Muscle layer of duodenum (tissue), 2 donors: Measurements from ENCODE around the gene OTOR.

ENCODE experiments used
- H3K27ac ChIP-seq: one replicate; pipeline ENCODE4 v1.7.0; 2013; ENCODE audit warnings: mild to moderate bottlenecking, low read length
- H3K27me3 ChIP-seq: one replicate; pipeline ENCODE4 v1.7.0; 2013; ENCODE audit warnings: low read depth, mild to moderate bottlenecking, control low read depth, low read length
- H3K36me3 ChIP-seq, 2 donors: one replicate each; pipeline ENCODE4 v1.7.0; 2013; ENCODE audit warnings: low read length in 2 of 2, control low read depth in 1 of 2, mild to moderate bottlenecking in 1 of 2; ENCODE audit not compliant: insufficient read depth in 2 of 2, control insufficient read depth in 1 of 2
- H3K4me1 ChIP-seq, 2 donors: one replicate each; pipeline ENCODE4 v1.7.0; 2013; ENCODE audit warnings: low read length in 2 of 2, mild to moderate bottlenecking in 2 of 2, control low read depth in 1 of 2, moderate library complexity in 1 of 2; ENCODE audit not compliant: insufficient read depth in 2 of 2, control insufficient read depth in 1 of 2
- H3K4me3 ChIP-seq, 2 donors: one replicate each; pipeline ENCODE4 v1.7.0; 2013; ENCODE audit warnings: low read length in 2 of 2, low read depth in 1 of 2, mild to moderate bottlenecking in 1 of 2
- H3K9me3 ChIP-seq, 2 donors: one replicate each; pipeline ENCODE4 v1.7.0; 2013; ENCODE audit warnings: low read length in 2 of 2, control low read depth in 1 of 2, mild to moderate bottlenecking in 1 of 2; ENCODE audit not compliant: control insufficient read depth in 1 of 2
- donor health status: healthy.

The OTOR gene, protein sequence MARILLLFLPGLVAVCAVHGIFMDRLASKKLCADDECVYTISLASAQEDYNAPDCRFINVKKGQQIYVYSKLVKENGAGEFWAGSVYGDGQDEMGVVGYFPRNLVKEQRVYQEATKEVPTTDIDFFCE

DNA sequence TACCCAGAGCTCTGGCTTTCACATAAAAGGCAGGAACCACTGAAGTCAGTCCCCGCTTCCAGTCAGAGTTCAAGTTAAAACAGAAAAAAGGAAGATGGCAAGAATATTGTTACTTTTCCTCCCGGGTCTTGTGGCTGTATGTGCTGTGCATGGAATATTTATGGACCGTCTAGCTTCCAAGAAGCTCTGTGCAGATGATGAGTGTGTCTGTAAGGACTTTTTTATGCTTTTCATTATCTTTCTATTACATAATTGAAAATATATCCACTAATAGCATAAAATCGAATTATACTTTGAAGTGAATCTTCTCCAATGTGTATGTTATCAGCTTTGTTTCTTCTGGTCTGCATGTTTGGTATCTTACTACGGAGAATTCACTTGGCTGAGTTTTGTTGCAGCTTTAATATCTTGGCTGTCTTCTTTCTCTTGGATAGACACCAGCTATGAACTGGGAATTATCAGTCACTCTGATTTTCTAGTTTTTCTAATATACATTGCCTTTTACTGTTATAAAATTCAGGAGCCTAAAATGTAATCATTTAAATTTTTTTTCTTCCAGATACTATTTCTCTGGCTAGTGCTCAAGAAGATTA lies at the start of gene OTOR:
Gene OTOR, plus strand, starts transcription at position 51 of the 593 bp plus-strand sequence. Its CDS starts 44 bp downstream, at position 95.
- no peak within 1 kb of the TSS for H3K4me3 ChIP-seq
- no peaks in the 10 kb centered on the region for H3K27me3 ChIP-seq
- H3K27ac ChIP-seq: no peak within 1 kb of the TSS
- no peaks in the 10 kb centered on the region for H3K4me1 ChIP-seq
- H3K9me3 ChIP-seq: no peaks in the 10 kb centered on the region
- no peaks in the 10 kb centered on the region for H3K36me3 ChIP-seq

DNA sequence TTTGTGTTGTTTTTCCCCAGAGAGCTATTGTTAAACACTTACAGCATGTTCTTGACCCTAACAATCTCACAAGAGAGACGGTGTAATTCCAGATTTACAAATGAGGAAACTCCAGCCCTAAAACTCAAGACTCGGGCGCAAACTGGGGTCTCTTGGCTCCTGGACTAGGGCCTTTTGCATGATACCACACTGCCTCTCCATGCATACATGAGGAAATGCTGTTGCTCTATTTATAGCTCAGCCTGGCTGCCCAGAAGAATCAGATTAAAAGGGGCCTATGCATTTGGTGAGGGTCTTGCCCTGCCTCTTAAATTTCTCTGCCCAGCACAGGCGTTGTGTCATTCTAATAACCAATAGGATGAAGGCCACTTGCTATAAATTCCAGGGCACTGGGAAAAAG lies 48.9 kb upstream of the OTOR start:
- Histone ChIP-seq H3K36me3 (no peaks in the 10 kb centered on the region), H3K9me3 (no peaks in the 10 kb centered on the region), H3K27ac (no peak overlapping the region), H3K27me3 (no peaks in the 10 kb centered on the region), H3K4me1 (peaks cover 0 to 1% of the 10 kb centered on the region in 2 donors), H3K4me3 (no peak overlapping the region)

DNA sequence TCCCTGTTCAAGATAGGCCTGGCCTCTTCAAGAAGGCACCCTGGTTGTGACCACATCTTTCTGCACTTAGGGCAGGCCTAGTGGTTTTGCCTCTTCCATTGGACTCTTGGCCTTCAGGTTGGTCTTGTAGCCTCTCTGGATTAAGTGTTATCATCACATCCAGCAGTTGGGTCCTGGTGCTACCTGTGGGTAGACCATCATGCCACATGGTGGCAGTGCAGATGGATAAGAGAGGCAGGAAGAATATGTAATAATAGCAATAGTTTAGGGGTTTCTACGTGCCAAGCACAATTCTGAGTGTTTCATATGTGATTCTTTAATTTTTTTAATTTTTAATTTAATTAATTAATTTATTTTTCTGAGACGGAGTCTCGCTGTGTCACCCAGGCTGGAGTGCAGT lies 46.9 kb upstream of the OTOR start:
- no peaks in the 10 kb centered on the region for H3K9me3 ChIP-seq

DNA sequence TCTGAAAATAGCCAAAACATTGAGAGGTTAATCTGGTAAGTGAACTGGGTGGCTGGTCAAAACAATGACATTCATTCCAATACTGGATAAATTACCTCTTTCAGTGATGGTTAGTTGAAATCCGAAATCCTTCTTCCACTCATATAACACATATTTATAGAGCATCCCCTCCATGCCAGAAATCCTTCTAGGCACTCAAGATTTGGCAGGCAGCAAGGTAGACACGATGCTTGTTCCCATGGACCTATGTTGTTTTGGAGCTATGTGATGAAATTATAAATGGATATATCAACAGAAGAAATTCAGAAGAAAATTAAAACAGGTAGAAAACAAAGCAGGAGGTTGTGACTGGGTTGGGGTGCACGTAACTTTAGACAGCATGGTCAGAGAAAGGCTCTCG lies 44.6 kb upstream of the OTOR start:
- Histone ChIP-seq H3K36me3 (no peaks in the 10 kb centered on the region), H3K27ac (no peak overlapping the region), H3K27me3 (no peaks in the 10 kb centered on the region), H3K9me3 (no peaks in the 10 kb centered on the region), H3K4me1 (no peaks in the 10 kb centered on the region), H3K4me3 (no peak overlapping the region)

More for the DNA sequence above, 46.9 kb upstream of the OTOR start:
- Histone ChIP-seq H3K27ac (no peak overlapping the region), H3K4me1 (no peaks in the 10 kb centered on the region), H3K4me3 (no peak overlapping the region), H3K36me3 (no peaks in the 10 kb centered on the region), H3K27me3 (no peaks in the 10 kb centered on the region)

DNA sequence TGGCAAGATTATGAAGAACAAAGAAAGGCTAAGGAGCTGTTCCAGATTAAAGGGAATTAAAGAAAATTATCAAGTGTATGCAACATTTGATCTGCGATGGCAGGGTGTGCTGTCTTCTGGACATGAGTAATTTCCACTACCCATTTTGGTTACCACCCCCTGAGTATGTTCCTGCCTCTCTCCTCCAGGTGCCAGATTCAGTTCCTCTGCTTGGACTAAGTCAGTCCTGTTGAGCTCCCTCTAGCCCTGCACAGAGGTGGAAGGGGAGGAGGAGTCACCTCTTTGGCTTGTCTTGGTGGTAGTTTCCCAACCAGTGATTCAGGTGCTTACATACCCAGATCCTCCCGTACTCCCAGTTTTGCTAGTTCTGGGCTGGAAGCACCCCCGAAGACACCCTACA lies 40.5 kb upstream of the OTOR start:
- Histone ChIP-seq H3K27me3 (no peaks in the 10 kb centered on the region), H3K4me3 (no peak overlapping the region), H3K27ac (no peak overlapping the region), H3K36me3 (no peaks in the 10 kb centered on the region), H3K9me3 (no peaks in the 10 kb centered on the region), H3K4me1 (no peaks in the 10 kb centered on the region)

DNA sequence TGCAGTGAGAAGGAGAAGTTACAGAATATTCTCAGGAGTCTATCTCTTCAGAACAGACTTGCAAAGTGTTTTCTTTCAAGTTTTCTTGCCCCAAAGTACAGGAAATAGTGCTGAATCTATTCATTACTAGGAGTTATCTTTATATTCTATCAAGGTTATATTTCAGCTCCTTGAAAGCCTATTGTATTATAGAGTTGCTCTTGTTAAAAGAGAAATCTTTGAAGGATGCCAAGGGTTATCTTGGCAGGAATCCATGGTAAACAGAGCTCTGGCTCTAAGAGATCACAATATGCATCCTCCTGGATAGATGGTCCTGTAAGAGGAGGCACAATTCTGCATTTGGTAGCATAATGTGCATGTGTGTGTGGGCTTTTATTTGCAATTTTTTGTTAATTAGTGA lies 39.6 kb upstream of the OTOR start:
- no peaks in the 10 kb centered on the region for H3K4me1 ChIP-seq
- no peaks in the 10 kb centered on the region for H3K36me3 ChIP-seq
- H3K27me3 ChIP-seq: no peaks in the 10 kb centered on the region
- no peak overlapping the region for H3K4me3 ChIP-seq
- H3K27ac ChIP-seq: no peak overlapping the region
- no peaks in the 10 kb centered on the region for H3K9me3 ChIP-seq

DNA sequence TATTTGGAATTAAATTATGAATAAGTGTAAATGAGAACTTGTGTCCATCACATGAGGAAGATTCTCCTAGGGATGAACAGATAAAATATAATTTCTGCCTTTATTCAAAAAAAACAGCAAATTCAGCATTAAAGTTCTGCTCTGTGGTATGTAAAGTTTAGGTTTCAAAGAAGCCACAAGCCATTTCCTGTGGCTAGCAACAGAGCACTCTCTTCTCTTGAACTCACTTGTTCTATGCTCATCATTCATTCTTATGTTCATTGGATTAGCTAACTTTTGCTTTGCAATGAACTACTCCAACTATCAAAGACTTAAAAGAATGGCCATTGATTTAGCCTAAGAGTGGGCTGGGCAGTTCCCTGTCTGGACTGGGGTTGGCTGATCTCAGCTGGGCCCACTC lies 39.1 kb upstream of the OTOR start:
- Histone ChIP-seq H3K27ac (no peak overlapping the region), H3K9me3 (no peaks in the 10 kb centered on the region), H3K4me3 (no peak overlapping the region), H3K36me3 (no peaks in the 10 kb centered on the region), H3K27me3 (no peaks in the 10 kb centered on the region), H3K4me1 (no peaks in the 10 kb centered on the region)

DNA sequence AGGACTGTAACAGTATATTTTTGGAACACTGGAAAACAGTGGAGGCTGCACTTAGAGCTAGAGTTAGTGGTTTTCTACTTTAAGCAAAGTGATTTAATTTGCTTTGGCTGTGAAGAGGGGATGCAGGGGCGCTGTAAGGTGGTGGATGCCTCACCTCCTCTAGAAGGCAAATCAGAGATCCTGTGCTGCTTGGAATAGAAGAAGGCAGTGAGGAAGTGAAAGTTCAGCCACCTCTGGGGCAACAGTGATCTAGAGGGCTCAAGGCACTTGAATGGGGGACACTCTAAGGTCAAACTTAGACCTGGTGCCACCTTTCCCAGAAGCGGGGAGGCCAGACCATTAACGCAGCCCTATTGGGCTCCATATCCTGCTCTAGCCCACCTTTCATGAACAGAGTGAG lies 37.4 kb upstream of the OTOR start:
- no peaks in the 10 kb centered on the region for H3K4me1 ChIP-seq
- H3K36me3 ChIP-seq: no peaks in the 10 kb centered on the region
- no peak overlapping the region for H3K4me3 ChIP-seq
- H3K9me3 ChIP-seq: no peaks in the 10 kb centered on the region
- no peak overlapping the region for H3K27ac ChIP-seq
- no peaks in the 10 kb centered on the region for H3K27me3 ChIP-seq

DNA sequence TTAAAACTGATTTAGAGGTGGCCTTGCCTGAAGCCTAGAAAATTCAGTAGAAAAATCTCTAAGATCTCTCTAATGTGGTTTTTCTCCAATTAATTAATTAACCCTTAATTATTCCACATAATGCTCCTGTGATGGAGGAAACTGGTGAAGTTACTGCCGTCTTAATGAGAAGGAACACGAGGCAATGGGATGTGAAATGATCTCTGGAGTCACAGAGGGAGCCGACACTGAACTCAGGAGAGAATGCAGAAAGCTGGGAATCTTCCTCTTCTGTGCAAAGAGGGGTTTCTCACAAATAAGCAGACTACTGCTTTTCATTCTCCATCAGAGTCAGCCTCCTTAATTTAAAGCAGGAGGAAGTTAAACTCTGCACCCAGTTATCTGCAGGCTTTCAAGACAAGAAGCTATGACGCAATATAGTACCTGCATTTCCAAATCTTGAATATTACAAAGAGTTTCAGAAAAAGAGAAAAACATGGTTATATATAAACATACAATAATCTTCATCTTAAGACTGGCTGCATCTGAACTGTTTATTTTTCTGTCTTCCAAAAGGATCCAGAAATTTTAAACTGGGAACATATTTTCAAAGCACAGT lies 36.4 kb upstream of the OTOR start:
- no peaks in the 10 kb centered on the region for H3K4me1 ChIP-seq
- H3K27ac ChIP-seq: no peak overlapping the region
- no peak overlapping the region for H3K4me3 ChIP-seq

DNA sequence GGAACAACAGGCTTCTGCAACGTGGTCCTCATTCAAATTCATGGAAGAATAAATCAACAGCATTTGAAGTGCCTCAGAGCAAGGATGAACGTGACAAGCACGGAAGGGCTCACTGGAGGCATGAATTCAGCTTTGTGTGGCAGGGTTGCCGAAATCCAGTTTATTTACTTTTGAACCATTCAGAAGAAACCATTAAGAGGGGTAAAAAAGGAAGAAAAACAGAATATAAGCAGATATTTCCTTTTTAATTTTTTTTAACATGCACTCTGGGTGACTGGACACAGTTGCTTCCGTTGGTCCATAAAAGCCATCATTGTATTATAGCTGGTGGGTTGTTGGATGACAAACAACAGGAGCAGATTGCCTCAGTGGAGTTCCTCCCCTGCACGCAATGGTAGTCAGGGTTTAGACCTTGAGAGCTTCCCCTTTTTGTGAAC lies 35.6 kb upstream of the OTOR start:
- H3K4me3 ChIP-seq: no peak overlapping the region
- H3K9me3 ChIP-seq: no peaks in the 10 kb centered on the region
- H3K36me3 ChIP-seq: no peaks in the 10 kb centered on the region
- no peaks in the 10 kb centered on the region for H3K27me3 ChIP-seq
- no peak overlapping the region for H3K27ac ChIP-seq
- H3K4me1 ChIP-seq: no peaks in the 10 kb centered on the region

More for the DNA sequence above, 36.4 kb upstream of the OTOR start:
- H3K36me3 ChIP-seq: no peaks in the 10 kb centered on the region
- no peaks in the 10 kb centered on the region for H3K9me3 ChIP-seq
- H3K27me3 ChIP-seq: no peaks in the 10 kb centered on the region

DNA sequence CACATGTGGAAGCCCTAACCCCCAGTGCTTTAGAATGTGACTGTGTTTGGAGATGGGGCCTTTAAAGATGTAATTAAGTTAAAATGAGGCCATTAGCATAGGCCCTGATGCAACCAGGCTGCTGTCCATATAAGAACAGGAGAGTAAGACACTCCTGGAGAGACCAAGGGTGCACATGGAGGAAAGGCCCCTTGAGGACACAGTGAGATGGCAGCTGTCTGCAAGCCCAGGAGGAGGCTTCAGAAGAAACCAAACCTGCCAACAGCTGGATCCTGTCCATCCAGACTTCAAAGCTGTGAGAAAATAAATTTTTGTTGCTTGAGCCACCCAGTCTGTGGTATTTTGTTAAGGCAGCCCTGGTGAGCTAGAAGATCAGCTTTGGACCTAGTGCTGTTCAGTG lies 35.1 kb upstream of the OTOR start:
- Histone ChIP-seq H3K4me3 (no peak overlapping the region), H3K9me3 (no peaks in the 10 kb centered on the region), H3K36me3 (no peaks in the 10 kb centered on the region), H3K27me3 (no peaks in the 10 kb centered on the region), H3K27ac (no peak overlapping the region), H3K4me1 (no peaks in the 10 kb centered on the region)

DNA sequence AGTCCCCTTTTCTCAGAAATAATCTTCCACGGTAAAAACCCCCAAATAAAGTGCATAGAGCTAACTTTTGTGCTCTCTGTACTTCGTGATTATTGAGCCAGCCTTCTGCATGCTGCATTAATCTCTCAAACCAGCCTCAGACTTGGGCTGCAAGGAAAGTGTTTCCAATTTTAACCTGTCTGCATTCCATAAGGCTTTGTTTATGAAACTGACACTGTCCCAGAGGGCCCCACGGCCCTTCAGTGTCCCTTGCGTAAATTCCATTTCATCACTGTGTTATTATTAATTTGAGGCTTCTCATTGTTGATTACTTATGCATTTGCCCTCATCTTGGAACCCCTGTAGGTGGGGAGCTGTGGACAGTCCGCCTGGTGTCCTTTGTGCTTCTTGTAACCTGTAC lies 33.9 kb upstream of the OTOR start:
- Histone ChIP-seq H3K27ac (no peak overlapping the region), H3K9me3 (no peaks in the 10 kb centered on the region), H3K4me3 (no peak overlapping the region), H3K36me3 (no peaks in the 10 kb centered on the region), H3K27me3 (no peaks in the 10 kb centered on the region), H3K4me1 (no peaks in the 10 kb centered on the region)
